ENCODE results near the gene ZNF669. TPM values are rescaled to one million over a fixed set of nuclear protein-coding genes. Genes with fewer than 3 reads are reported as not detected.
A peak's percentile ranks its signal among the peaks of the same experiment; 100 is the strongest.

Gene ZNF669
- total RNA-seq, 4 donors from 2014 or later, result 4.8 to 6.2 (median 5.9) TPM

DNA sequence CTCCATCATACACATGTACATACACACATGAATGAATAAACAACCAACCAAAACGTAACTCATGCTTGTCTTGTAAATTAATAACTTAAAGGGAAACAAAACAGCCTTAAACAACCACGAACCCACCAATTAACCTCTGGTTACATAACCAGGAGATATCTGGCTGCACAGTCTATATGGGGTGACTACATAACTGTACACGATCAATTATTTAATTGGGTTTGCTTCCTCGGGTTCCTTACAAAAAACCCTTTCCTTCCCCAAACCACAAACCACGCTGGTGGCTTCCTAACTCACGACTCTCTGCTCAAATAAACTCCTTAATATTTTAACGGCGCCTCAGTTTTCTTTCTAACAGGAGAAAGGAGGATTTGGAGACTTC, 26.3 kb downstream of the ZNF669 start:
- no peak for TF ChIP-seq POLR2AphosphoS5 (IDR thresholded peaks at IDR 0.05)
- TF ChIP-seq EP300 (IDR thresholded peaks at IDR 0.05), result no peak
- TF ChIP-seq CTCF (IDR thresholded peaks at IDR 0.05), result no peak
- no peak for TF ChIP-seq POLR2A (IDR thresholded peaks at IDR 0.05; ENCODE audit: low read depth)
- Histone ChIP-seq H3K4me3 (peak overlapping the region; percentile 74 to 92 (median 78)), H3K9me3 (no peaks in the 10 kb centered on the region), H3K36me3 (no peaks in the 10 kb centered on the region), H3K27ac (replicated peaks in 1 of 4) (peak overlapping the region; percentile 78 to 83 (median 82)), H3K27me3 (no peaks in the 10 kb centered on the region), H3K4me1 (peaks cover 14 to 28% (median 22%) of the 10 kb centered on the region in 4 donors)
- no peak for DNase-seq (ENCODE audit: extremely low spot score)
- WGBS, result under 1% methylated on average over 8 of the region's 8 CpGs
- intact Hi-C loops (cut with DNase I), result loop anchor here (2.0 to 5.0 kb wide), 2 partner anchors 34 to 147 kb away; partner anchors contain the start of gene AHCTF1

DNA sequence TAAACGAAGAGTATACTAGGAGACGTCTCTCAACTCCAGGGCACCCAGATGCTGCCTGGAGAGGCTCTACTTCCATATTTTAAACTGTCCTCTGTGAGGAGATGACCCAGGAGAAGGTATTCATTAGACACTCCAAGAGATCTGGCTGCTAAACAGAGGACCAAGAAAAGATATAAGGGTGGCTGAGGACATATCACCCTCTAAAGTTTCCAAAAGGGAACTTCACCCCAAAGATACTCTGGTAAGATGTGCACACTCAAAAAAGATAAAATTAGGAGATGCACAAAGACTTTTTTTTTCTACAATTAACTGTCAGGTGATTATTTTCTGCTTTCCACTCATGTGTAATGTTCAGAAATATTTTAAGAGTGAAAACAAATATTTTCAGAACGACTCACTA, 26.9 kb downstream of the ZNF669 start:
- intact Hi-C loops (cut with DNase I), result loop anchor here (5.0 kb wide), 1 partner anchor 35 kb away; no protein-coding TSS in a partner anchor
- H3K9me3 ChIP-seq, result no peaks in the 10 kb centered on the region
- DNase-seq (ENCODE audit: extremely low spot score), result no peak
- TF ChIP-seq EP300 (IDR thresholded peaks at IDR 0.05) (no peak), POLR2AphosphoS5 (IDR thresholded peaks at IDR 0.05) (no peak), CTCF (IDR thresholded peaks at IDR 0.05) (no peak), POLR2A (IDR thresholded peaks at IDR 0.05; ENCODE audit: low read depth) (no peak)
- H3K4me1 ChIP-seq, result peaks cover 14 to 28% (median 22%) of the 10 kb centered on the region in 4 donors
- no peaks in the 10 kb centered on the region for H3K27me3 ChIP-seq
- H3K4me3 ChIP-seq, result peak overlapping the region in 1 of 4 donors; percentile 92
- H3K27ac ChIP-seq (replicated peaks in 1 of 4), result no peak overlapping the region
- no peaks in the 10 kb centered on the region for H3K36me3 ChIP-seq
- 64% methylated on average over 3 of the region's 3 CpGs for WGBS

DNA sequence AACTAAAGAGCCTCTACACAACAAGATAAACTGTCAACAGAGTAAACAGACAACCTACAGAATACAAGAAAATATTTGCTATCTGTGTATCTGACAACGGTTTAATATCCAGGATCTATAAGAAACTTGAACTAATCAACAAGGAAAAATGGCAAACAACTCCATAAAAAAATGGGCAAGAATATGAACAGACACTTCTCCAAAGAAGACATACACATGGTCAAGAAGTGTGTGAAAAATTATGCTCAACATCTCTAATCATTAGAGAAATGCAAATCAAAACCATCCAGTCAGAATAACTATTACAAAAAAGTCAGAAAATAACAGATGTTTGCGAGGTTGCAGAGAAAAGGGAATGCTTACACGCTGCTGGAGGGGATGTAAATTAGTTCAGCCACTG, 33.5 kb downstream of the ZNF669 start:
- DNase-seq (ENCODE audit: extremely low spot score), result no peak
- Histone ChIP-seq H3K36me3 (no peaks in the 10 kb centered on the region), H3K9me3 (no peaks in the 10 kb centered on the region), H3K4me1 (no peaks in the 10 kb centered on the region), H3K27me3 (no peaks in the 10 kb centered on the region), H3K4me3 (no peak overlapping the region), H3K27ac (replicated peaks in 1 of 4) (no peak overlapping the region)
- intact Hi-C loops (cut with DNase I), result no loop called here
- TF ChIP-seq CTCF (IDR thresholded peaks at IDR 0.05) (no peak), POLR2AphosphoS5 (IDR thresholded peaks at IDR 0.05) (no peak), POLR2A (IDR thresholded peaks at IDR 0.05; ENCODE audit: low read depth) (no peak), EP300 (IDR thresholded peaks at IDR 0.05) (no peak)
- WGBS, result 91% methylated on average over 3 of the region's 3 CpGs

- intact Hi-C loops (cut with DNase I), result no loop called here
- no peak for TF ChIP-seq POLR2AphosphoS5 (IDR thresholded peaks at IDR 0.05)
- TF ChIP-seq CTCF (IDR thresholded peaks at IDR 0.05), result no peak
- no peak for TF ChIP-seq EP300 (IDR thresholded peaks at IDR 0.05)
- no peak for TF ChIP-seq POLR2A (IDR thresholded peaks at IDR 0.05; ENCODE audit: low read depth)
- no peaks in the 10 kb centered on the region for H3K9me3 ChIP-seq
- no peaks in the 10 kb centered on the region for H3K36me3 ChIP-seq
- H3K4me1 ChIP-seq, result peaks cover 0 to 6% (median 0%) of the 10 kb centered on the region in 4 donors
- DNase-seq (ENCODE audit: extremely low spot score), result no peak
- H3K27ac ChIP-seq (replicated peaks in 1 of 4), result no peak overlapping the region
- H3K27me3 ChIP-seq, result no peaks in the 10 kb centered on the region
- H3K4me3 ChIP-seq, result no peak overlapping the region
- 83% methylated on average over 3 of the region's 3 CpGs for WGBS
Measured at GRCh38 chr1:247064304-247064703, 39.9 kb downstream of the ZNF669 start.

- WGBS, result 86% methylated on average over 4 of the region's 4 CpGs
- no peaks in the 10 kb centered on the region for H3K27me3 ChIP-seq
- TF ChIP-seq POLR2A (IDR thresholded peaks at IDR 0.05; ENCODE audit: low read depth) (no peak), POLR2AphosphoS5 (IDR thresholded peaks at IDR 0.05) (no peak), CTCF (IDR thresholded peaks at IDR 0.05) (no peak), EP300 (IDR thresholded peaks at IDR 0.05) (no peak)
- intact Hi-C loops (cut with DNase I), result no loop called here
- no peaks in the 10 kb centered on the region for H3K36me3 ChIP-seq
- no peak overlapping the region for H3K27ac ChIP-seq (replicated peaks in 1 of 4)
- H3K4me1 ChIP-seq, result peaks cover 0 to 6% (median 0%) of the 10 kb centered on the region in 4 donors
- no peak for DNase-seq (ENCODE audit: extremely low spot score)
- H3K4me3 ChIP-seq, result no peak overlapping the region
- H3K9me3 ChIP-seq, result no peaks in the 10 kb centered on the region
Measured at GRCh38 chr1:247060771-247061170, 43.4 kb downstream of the ZNF669 start.

Measured in esophagus muscularis mucosa (tissue), 4 donors.